HG03060 (cell line): Measurements from ENCODE around the gene AKT1S1.

ENCODE experiments used
- ATAC-seq: cut with Tn5 transposase; IDR thresholded peaks from one replicate; pipeline ENCODE4 v1.9.1; 2021; ENCODE audit warnings: low read depth, moderate number of reproducible peaks; ENCODE audit not compliant: unreplicated experiment

AKT1S1 gene

DNA sequence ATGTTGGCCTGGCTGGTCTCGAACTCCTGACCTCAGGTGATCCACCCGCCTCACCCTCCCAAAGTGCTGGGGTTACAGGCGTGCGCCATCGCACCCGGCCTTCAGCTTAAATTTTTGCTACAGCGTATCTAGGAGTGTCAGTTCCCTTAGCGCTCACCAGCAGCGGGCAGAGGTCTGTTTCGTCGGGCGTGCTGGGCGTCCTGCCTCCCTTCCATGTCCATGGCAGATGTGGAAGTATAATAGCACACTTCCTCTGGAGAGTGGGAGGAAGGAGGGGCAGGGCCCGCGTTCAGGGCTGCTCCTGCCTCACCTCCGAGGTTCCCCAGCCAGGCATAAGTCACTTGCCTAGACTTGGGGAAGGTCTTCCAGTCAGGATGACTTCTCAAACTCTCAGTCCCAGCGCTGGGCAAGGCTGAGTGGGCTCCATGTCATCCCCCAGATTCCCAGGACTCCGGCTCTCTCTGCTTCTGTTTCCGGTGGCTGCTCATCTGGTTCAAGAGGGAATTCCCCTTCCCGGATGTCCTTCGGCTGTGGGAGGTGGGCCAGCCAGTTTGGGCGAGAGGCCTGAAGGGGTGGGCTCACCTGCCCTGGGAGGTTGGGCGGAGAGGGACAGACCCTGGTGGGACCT lies 10.0 kb upstream of the AKT1S1 start:
- no peak for ATAC-seq

DNA sequence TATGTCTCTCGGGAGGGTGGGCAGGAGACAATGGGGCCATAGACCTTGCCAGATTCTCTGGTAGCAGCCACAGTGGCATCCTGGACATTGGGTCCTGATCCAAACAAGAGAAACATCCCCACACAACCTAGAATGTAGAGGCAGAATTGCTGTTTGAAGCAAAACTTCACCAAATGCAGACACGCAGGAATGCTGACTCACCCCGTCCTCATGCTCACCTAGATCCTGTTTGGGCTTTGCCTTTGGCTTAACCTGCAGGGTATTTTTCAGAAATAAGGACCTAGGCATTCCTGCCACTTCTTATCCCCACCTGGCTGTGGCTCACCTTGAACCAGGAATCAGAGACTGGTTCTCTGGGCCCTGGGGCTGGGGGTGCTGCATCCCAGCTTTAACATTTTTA lies 7.6 kb upstream of the AKT1S1 start:
- no peak for ATAC-seq

DNA sequence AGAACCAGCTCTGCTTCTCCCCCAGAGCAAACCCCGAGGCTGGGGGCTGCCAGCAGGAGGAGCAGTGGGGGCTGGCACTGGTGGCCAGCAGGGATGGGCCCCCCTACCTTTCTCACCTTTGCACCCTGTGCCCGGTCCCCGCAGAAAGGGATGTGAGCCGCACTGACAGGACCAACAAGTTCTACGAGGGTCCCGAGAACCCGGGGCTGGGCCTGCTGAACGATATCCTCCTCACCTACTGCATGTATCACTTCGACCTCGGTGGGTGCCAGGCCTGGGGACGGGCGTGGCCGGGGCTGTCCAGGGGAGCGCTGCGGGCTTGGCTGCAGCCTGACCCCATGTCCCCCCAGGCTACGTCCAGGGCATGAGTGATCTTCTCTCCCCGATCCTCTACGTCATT lies 7.0 kb upstream of the AKT1S1 start:
- ATAC-seq = no peak

DNA sequence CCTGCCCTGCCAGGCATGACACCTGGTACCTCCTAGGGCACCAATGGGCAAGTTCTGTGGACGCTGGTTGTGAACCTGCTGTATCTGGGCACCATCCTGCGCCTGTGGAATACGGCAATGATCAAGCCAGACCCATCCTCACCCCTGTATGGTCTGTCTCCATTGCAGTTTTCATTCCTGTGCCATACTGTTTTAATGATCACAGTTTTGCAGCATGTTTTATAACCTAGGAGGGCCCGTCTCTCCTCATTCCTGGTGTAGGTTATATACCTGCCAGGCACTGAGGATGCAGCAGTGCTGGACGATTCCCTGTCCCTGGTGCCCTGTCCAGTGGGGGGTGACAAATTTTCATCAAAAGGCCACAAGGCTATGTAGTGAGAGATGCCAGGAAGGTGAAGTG lies 5.9 kb upstream of the AKT1S1 start:
- no peak for ATAC-seq

DNA sequence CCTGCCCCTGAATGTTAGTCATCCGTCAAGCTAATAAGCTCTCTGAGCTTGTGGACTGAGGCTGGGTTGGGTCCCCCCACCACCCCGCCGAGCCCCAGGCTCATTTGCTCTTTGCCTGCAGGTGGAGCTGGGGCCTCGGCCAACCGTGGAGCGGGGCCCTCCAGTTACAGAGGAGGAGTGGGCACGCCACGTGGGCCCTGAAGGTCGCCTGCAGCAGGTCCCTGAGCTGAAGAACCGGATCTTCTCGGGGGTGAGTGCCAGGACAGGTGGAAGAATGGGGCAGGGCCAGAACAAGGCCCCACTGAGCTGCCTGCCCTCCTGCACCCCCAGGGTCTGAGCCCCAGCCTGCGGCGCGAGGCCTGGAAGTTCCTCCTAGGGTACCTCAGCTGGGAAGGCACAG lies 5.5 kb upstream of the AKT1S1 start:
- no peak for ATAC-seq

DNA sequence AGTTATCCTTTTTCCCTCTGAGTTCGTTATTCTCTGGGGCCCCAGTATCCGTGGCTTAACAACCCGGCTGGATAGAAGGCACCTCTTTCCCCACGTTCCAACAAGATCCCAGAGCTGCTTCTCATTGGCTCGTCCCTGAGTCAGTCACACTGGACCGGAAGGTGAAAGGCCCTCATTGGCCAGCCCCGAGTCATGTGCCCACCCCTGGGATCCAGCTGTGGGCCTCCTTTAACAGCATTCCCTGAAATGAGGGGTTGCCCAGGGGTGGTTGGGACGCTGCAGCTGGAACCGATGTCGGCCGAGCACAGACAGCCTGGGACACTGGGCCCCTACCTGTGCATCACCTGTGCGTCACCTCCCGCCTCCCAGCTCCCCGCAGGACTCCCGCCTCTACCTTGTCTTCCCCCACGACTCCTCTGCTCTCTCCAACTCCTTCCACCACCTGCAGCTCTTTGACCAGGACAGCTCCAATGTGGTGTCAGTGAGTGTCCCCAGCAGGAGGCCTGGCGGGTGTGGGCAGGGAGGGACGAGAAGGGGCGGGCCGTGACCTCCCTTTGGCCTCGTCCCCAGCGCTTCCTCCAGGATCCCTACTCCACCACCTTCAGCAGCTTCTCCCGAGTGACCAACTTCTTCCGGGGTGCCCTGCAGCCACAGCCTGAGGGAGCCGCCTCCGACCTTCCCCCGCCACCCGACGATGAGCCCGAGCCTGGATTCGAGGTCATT lies 4.7 kb upstream of the AKT1S1 start:
- no peak for ATAC-seq

DNA sequence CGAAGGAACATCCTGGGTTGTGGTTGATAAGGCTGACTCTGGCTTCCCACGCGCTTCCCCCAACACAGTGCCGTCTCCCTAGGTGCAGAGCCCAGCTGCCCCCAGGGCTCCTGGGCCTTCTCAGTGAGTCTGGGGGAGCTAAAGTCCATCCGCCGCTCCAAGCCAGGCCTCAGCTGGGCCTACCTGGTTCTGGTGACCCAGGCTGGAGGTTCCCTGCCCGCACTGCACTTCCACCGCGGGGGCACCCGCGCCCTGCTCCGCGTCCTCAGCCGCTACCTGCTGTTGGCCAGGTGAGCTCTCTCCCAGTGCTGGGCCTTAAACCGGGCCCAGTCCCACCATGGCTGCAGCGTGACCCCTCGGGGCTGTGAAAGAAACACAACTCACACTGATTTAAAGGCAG lies 4.0 kb upstream of the AKT1S1 start:
- ATAC-seq = no peak

DNA sequence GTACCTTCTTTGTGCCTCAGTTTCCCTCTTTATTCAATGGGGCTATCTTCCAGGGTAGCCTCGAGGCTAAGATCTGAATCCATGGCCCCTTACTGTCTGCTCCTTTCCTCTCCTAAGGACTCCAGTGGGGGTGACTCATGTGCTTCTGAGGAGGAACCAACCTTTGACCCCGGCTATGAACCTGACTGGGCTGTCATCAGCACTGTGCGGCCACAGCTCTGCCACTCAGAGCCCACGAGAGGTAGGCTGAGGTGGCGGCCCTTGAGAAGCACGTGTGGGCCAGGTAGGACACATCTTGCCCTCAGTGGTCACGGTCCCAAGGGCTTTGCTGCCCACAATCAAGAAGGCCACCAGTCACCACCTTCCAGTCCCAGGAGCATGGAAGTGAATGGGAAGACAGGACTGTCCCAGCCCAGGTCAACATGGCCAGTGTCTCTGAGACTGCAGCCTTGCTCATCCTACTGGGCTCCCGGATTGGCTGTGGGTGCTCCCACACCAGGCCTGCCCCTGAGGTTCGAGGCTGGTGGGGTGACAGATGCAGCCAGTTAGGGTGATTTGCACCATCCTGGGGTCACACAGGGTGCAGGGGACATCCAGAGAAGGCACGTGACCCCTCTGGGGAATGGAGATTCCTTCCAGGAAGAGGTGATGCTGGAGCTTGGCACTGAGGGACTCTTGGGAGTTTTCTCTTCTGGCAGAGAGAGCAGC lies 3.2 kb upstream of the AKT1S1 start:
- no peak for ATAC-seq

DNA sequence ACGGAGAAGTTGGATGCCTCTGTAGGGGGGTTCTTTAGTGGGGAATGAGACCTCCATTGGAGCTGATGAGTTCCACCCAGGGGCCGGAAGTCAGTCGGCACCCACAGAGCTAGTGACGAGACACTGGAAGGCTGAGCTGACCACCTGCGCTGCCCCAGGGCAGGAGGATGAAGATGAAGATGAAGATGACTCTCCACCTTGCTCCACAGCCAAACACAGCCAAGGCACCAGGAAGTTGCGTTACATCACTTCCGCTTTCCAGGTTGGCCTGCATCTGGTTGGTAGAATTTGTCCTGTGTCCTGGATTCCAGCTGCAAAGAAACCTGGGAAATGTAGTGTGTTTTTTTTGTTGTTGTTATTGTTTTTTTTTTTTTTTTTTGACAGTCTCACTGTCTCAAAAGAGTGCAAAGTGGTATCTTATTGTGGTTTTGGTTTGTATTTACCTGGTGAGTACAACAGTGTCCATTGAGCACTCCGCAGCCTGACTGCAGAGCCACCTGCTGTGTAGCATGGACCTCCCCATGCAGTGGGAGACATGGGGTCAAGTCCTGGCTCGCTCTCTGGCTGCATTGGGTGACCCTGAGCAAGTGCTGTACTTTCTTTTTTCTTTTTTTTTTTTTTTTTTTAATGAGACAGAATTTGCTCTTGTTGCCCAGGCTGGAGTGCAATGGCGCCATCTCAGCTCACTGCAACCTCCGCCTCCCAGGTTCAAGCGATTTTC lies 2.2 kb upstream of the AKT1S1 start:
- no peak for ATAC-seq

DNA sequence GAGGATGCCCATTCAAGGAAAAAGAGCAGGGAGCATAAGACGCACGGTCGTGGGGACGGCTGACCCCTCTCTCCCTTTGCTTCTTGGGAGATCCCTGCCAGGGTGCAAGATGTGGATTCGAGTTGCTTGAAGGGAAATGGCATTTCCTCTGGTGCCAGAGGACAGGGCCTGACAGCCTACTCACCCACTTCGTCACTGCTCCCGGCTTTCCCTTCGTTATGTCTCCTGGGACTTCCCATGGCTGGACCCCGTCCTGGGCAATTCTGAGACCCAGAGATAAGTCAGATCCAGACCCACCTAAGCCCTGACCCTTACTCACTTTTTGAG lies 1.6 kb upstream of the AKT1S1 start:
- no peak for ATAC-seq

DNA sequence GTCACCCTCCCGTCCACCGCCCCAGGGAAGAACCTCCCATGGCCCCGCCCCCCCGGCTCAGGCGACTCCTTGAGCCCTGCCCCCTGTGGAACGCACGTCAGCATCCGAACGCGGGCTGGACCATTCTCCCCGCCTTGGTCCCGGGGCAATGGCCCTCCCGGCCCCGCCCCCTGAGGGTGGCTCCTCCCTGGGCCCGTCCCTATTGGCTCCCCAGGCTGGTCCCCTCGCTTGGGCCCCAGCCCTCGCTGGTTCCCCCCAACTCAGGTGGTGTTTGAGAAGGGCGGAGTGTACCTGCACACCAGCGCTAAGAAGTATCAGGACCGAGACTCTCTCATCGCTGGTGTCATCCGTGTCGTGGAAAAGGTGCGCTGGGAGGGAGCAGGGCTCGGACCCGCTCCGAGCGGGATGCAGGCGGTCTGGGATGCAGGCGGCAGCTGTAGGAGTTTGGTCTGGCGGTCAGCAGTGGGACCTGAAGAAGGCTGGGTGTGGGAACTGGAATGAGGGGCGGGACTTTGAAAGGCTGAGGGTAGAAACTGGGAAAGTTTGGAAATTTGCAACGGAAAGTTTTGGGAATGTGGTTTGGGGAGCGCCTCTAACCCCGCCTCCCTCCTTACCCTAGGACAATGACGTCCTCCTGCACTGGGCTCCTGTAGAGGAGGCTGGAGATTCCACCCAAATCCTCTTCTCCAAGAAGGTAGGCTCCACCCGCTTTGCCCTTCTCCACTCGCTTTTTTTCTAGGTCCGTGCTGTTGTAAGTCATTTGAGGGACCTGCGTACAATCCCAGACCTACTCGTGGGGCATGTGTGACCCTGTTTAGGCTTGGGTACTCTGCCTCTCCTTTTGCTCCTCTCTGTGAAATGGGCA lies 956 bp upstream of the AKT1S1 start:
- peak; percentile 16 for ATAC-seq

DNA sequence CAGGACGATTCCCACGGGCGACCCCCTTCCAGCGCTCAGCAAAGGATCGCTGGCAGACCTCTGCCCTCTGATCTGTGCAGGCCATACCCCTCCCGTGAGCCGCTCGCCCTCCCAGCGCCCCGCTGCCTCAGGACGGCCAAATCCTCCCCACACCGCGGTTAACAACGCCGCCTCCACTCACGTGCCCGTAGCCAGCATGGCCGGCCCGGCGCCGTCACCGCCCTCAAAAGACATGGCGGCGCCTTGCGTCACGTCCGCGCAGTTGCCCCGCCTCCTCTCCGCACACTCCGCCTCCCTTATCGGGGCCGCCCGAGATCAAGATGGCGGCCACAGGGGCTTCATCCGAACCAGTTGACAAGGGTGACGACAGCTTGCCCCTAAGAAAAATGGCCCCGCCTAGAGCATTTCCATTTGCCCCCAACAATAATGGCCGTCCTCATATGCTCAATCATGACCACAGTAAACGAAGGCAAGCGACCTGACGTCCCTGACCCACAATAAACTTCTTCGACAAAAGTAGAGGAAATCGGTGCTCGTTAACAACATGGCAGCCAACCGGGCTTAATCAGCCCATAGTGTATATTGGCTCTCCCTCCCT lies 634 bp downstream of the AKT1S1 start:
- ATAC-seq = peak; percentile 30

DNA sequence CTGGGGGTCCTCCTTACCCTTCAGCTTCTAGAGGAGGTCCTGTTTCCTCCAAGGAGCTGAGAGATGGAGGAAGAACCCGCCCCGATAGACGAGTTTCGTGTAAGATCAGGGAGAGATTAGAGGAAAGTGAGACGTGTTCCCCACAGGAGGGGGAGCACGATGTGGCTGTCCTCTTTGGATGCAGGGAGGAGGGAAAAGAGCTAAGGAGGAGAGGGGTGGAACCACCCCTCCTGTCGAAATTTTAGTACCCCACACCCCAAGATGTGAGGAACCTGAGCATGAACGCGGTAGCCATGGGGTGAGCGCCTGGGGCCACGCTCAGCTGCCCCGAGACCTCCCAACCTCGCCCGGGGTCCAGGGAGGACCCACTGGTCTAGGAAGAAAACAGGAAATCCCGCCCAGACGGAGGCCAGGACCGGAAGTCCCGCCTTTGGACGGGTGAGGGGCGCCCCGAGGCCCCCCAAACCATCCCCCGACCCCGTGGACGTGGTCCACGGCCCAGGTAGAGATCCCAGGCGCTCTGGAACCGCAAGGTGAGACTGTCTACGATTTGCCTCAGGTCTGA lies 1.2 kb downstream of the AKT1S1 start:
- no peak for ATAC-seq

DNA sequence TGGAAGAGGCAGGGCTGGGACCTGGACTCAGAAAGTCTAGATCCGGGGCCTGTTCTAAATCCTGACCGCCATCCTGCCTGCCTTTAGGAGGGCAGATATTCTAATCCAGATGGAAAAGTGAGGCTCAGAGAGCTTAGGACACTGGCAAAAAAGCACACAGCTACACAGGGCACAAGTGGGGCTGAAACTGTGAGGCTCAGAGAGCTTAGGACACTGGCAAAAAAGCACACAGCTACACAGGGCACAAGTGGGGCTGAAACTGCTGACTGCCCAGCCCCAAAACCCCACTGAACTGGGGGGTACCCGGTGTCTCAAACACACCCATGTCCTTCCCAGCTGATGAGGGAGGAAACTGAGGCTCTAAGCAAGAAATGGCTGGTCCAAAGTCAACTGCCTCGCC lies 2.0 kb downstream of the AKT1S1 start:
- ATAC-seq = no peak

DNA sequence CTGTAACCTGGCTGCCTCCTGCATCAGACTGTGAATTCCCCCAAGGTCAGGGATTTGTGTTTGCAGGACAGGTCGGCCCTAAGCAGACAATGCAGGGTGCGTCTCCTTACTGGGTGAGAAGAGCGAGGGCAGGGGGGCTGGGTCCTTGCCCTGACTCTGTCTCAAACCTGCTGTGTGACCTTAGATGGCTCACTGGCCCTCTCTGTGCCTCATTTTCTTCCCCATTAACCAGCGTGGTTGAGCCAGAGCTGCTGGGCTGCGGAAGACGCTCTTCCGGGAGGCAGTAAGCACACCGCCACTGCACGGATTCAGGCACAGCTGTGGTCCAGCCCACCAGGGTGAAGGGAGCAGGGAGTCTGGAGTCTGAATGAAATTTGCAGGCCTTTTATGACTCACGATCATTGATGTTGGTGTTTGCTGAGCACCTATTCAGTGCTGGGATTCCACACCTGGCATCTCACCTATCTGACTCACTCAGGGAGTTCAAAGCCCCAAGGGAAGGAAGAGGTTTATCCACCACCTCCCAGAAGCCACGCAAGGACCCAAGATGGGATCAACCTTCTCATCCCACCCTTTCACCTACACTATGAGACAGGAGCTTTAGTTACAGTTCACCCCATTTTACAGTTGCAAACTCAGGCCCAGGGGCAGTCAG lies 2.5 kb downstream of the AKT1S1 start:
- no peak for ATAC-seq

DNA sequence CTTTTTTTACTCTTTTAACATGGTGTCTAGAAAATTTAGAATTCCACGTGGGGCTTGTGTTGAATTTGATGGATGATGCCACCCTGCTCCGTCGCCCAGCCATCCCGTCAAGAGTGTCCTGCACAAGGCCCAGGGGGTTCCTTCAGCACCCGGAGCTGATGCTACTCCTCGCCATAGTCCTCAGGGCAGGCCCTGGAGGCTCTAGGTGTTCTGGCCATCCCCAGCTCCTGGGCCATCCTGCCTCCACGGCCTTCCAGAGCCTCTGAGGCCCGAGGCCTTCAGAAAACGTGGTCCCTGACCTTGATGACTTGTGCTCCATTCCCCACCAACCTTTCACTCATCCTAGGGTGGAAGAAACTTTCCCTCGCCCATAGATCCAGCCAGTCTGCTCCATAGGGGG lies 3.3 kb downstream of the AKT1S1 start:
- no peak for ATAC-seq

DNA sequence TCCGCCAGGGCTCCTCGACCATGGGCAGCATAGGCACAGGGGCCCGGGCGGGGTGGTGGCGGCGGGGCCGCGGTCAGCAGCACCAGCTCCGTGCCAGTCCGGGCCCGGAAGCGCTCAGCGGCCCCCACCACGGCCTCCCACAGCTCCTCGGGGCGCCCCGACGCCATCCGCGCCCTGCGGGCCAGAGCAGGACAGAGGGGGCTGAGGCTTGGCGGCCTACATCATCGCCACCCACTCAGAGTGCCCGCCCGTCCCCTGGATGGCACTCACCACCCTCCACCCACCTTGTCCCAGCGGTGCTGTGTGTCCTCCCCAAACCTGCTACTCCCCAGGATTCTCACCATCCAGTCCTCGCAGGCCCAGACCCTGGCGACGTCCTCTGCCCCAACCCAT lies 4.0 kb downstream of the AKT1S1 start:
- no peak for ATAC-seq

DNA sequence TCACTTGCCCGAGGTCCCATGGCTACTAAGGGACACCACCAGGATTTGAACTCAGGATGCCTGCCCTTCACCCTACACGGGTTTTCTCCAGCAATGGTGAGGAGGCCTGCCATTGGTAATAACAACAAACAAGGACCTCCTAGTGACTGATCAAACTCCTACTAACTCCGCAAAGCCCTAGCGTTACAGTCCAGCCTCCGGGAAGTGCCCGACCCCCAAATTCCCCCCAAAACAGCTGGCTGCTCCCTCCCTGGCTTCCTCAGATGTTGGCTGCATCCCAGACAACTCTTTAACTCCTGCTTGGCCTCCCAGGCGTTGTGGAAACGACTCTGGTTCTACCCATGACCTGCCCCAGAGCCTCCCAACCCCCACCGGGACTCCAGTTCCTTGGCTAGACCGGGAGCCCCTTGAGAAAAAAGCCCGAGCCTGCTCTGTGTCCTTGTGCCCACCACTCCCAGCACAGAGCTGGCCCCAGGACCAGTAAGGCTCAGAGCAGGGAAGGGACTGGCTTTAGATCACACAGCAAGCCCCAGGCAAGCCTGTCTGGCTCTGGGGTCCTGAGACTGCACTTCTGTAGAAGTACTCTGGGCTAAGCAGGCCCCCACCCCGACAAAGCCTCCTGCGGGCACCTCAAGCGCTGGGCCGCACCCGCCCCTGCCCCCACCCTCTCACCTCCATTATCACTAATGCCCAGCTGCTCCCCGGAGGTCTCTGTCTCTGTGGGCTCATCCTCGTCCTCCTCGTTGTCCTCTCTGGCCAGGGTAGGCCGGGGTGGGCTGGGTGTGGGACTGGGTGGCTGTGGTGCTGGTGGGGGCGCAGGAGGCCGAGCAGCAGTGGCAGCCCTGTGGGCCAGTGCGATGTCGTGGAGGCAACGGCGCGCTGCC lies 4.7 kb downstream of the AKT1S1 start:
- ATAC-seq = no peak
